HG02870 (cell line): ENCODE results near the gene CDH10.

Experiments used
- ATAC-seq: cut with Tn5 transposase; IDR thresholded peaks from one replicate; pipeline ENCODE4 v1.9.1; 2021; ENCODE audit warnings: mild to moderate bottlenecking, moderate library complexity; ENCODE audit not compliant: unreplicated experiment

Gene CDH10

GRCh38 chr5:24602188-24602587, 42.6 kb downstream of the CDH10 start:
- ATAC-seq: no peak

DNA sequence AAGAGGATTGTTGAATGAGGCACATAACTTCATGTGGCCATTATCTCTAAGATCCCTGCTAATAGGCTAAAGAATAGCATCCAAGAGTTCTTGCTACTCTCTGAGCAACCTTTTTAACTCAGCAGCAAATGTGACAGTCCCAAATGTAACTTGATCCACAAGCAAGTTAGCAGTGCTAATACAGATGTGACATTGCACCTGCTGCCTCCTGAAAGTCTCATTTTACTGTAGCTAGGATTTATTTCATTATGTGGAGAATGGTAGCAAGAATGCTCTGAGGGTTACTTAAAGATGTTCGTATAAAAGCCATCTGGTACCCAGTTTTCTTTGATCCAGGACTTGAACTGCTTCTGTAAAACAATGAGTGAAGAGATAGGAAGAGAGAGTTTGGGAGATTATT, 45.8 kb downstream of the CDH10 start:
- no peak for ATAC-seq

- no peak for ATAC-seq
Observed at GRCh38 chr5:24595329-24595728, 49.4 kb downstream of the CDH10 start.

DNA sequence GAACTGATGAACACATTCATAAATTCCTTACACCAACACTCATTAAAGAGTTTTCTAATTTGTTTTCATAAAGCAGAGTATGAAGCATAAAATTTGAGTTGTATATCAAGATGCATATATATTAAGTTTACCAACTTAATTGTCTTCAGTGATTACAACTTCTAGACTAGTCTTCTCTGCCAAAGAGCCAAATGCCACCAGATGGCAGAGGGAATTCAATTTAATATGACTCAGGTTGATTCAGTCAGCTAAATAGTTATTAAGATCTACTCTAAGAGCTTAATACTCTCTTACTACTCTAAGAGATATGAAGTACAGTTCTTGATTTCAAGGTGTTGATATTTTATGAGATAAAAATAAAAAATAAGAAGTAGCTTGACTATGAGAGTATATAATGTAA, 53.4 kb downstream of the CDH10 start:
- ATAC-seq: no peak

DNA sequence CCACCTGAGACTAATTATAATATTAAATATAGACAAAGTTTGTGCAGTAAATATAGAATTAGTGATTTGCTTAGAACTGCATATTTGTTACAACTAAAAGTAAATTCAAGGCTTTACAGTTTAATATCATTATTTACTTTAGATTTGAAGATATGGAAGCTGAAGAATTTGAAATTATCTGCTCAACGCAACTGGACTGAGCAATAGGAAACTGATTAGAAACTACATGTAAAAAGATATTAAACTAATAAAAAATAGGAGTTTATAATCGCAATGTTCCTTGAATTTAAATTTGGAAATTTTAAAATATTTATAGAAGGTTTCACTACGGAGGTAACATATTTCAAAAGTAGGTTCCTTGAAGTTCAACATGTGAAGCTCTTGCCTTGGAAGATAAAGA, 55.2 kb downstream of the CDH10 start:
- ATAC-seq: no peak

- no peak for ATAC-seq
Observed at GRCh38 chr5:24585751-24586150, 59.0 kb downstream of the CDH10 start.

DNA sequence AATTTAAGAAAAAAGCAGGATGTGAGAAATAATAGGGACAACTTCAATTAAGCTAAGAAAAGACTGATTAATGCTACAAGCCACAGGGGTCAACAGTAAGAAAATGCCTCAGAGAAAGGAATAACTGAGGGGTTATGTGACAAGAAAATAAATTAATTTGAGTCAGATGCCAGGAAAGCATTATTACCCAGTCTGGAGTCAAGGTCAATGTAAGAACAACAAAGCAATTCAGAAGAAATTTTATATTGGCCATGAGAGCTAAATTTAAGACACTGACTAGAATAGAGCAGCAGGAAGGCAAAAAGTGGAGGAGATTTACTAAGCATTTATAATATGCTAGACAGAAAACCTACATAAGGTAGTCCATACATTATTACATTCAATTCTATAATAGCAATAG, 73.5 kb downstream of the CDH10 start:
- no peak for ATAC-seq

DNA sequence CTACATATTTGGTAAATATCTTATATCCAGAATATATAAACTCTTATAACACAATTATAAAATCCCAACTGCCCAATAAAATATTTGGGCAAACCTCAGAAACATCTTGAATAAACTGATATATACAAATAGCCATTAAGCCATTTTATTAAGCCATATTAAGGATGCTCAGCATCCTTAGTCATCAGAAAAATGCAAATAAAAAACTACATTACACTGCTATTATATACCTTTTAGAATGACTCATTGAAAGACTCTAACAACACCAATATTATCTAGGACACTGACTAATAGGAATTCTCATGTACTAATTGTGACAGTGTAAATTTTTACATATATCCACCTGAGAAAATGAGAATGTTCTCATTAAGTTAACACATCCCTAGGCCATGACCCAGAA, 77.8 kb downstream of the CDH10 start:
- ATAC-seq: no peak

DNA sequence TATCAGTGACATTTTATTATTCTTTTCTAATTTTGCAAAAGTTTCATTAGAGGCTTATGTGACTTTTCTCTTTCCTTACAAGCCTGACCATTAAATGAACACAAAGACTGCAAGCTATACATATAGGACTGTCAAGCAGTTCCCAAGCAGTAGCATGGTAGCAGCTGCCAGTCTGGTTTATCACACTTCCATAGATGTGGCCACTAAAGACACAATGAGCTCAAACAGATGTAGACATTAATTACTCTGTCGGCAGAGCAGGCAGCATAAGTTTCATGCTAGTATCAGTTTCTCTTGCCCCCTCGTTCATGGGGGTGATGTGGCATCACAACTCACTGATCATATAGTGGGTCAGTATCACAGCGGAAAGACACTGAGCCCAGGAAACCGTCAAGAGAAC, 89.5 kb downstream of the CDH10 start:
- ATAC-seq: no peak

- no peak for ATAC-seq
Observed at GRCh38 chr5:24547132-24547531, 97.6 kb downstream of the CDH10 start.

GRCh38 chr5:24539613-24540012, 105.2 kb downstream of the CDH10 start:
- ATAC-seq: no peak

GRCh38 chr5:24538346-24538745, 106.4 kb downstream of the CDH10 start:
- no peak for ATAC-seq

GRCh38 chr5:24535646-24536045, 109.1 kb downstream of the CDH10 start:
- no peak for ATAC-seq

DNA sequence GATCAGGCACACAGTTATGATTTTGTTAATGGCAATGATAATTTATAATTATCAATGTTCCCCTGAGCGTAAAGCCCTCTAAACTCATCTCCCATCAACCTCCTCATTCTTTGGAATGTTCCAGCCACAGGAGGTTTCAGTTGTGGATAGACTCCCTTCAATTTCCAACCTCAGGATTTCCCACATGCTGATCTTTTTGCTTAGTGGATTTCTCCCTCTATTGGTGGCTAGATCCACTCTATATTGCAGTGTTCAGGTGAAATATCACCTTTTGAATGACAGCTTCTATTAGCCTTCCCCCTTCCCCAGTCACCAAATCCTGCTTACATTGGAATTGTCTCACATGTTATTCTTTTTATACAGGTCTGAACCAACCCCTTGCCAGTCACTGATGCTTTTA, 113.9 kb downstream of the CDH10 start:
- no peak for ATAC-seq

GRCh38 chr5:24525414-24525813, 119.4 kb downstream of the CDH10 start:
- no peak for ATAC-seq

GRCh38 chr5:24512423-24512822, 132.4 kb downstream of the CDH10 start:
- no peak for ATAC-seq

- no peak for ATAC-seq
Observed at GRCh38 chr5:24510523-24510988, 134.2 kb downstream of the CDH10 start.

- no peak for ATAC-seq
Observed at GRCh38 chr5:24509943-24510342, 134.8 kb downstream of the CDH10 start.

DNA sequence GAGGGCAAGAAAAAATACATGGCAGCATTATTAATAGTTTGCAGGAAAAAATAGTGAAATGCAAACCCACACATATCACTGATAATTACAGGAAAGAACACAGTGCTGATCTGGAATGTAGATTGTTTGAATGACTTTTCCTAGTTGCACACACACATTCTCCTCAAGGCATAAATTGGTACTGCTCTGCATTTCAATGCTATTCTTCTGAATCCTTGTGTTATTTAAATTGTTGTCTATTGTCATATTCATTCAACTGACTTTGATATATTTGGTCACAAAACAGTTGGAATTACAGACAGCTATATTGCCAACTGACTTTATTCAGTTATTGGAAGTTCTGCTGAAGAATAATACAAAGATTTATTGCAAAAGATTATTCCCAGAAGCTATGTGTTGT, 139.5 kb downstream of the CDH10 start:
- no peak for ATAC-seq

- no peak for ATAC-seq
Observed at GRCh38 chr5:24497591-24498157, 147.1 kb downstream of the CDH10 start.

GRCh38 chr5:24497145-24497544, 147.6 kb downstream of the CDH10 start:
- ATAC-seq: no peak

DNA sequence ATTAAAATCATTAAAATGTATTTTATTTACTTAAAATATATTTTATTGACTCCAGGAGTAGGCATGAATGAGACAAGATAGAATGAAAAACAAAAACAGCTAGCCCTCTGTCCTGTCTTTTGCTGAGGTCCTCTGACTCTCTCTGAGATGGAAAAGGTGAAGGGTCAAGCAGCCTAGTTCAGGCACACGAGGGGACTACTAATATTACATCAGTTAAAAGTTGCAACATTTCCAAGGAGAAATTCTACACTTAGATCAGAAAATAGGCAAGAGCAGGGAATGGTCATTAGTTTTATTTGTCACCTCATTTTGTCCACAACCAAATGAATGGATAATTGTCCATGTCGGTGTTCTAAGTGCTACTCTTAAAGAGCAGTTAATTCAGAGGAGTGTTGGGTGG, 148.5 kb downstream of the CDH10 start:
- no peak for ATAC-seq

DNA sequence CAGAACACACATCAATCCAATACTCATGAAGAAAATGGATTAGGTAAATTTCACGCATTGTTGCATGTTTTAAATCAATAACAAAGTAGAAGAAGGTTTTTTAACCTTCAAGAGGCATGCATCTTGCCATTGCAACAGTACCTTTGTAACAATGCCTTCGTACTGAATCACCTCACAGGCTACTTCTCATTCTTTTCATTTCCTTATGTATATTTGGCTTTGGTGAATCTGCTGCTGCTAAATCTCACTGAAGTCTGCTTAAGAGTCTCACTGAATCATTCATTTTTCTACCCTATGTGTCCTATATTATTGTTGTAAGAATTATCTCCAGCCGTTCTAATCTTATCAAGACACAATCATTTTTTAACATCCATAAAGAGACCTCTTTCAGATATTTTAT, 152.5 kb downstream of the CDH10 start:
- no peak for ATAC-seq

DNA sequence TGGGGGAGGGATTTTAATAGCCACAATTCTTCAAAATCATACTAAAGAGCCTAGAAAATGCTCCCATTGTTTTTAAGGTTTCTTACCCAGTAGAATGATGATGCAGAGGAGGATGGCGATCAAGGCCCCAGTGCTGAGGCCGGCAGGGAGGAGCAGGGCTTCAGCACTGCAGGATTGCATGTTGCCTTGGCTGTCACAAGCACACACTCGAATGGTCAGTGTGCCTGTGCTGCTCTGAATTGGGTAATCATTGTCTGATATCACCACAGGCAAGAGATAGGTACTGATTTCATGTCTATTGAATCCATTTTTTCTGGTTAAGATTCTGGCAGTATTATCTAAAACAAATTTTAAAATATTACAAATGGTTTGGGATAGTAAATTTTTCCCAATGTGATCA, 153.3 kb downstream of the CDH10 start:
- ATAC-seq: no peak
